NK-92 treated with Interleukin-12 subunit alpha and Interleukin-12 subunit beta, amount 100 ng/mL, for 24 hours (cell line): ENCODE data around the gene THRAP3.
"Not testable (repeated sequence)": the region's sequence is repeated elsewhere in the genome, so short reads cannot be mapped to it uniquely, and the experiment has no call there.

Source experiments
- DNase-seq: peaks from one replicate; lab custom pipeline; 2025; lab: John Stamatoyannopoulos, UW

THRAP3 gene

GRCh38 chr1:36223996-36224536, at the start of gene THRAP3:
THRAP3 (plus strand) TSS chr1:36224443; CDS start chr1:36282564, 58,121 bp downstream.
- DNase-seq, result peak; percentile 99

- DNase-seq, result no peak
These were observed 49.5 kb upstream of the THRAP3 start for GRCh38 chr1:36174713-36175112.

- no peak for DNase-seq
These were observed 48.8 kb upstream of the THRAP3 start for GRCh38 chr1:36175137-36176095.

GRCh38 chr1:36176106-36176949, 47.9 kb upstream of the THRAP3 start:
- no peak for DNase-seq

GRCh38 chr1:36177589-36178431, 46.4 kb upstream of the THRAP3 start:
- DNase-seq, result no peak

- DNase-seq, result no peak
These were observed 45.6 kb upstream of the THRAP3 start for GRCh38 chr1:36178471-36179219.

- DNase-seq, result no peak
These were observed 45.0 kb upstream of the THRAP3 start for GRCh38 chr1:36179220-36179600.

- no peak for DNase-seq
These were observed 41.5 kb upstream of the THRAP3 start for GRCh38 chr1:36182734-36183133.

- DNase-seq, result no peak
These were observed 40.9 kb upstream of the THRAP3 start for GRCh38 chr1:36183309-36183856.

GRCh38 chr1:36187800-36188593, 36.2 kb upstream of the THRAP3 start:
- peak; percentile 56 for DNase-seq

GRCh38 chr1:36196805-36197204, 27.4 kb upstream of the THRAP3 start:
- not testable (repeated sequence) for DNase-seq

GRCh38 chr1:36198641-36199040, 25.6 kb upstream of the THRAP3 start:
- DNase-seq, result no peak

- no peak for DNase-seq
These were observed 24.1 kb upstream of the THRAP3 start for GRCh38 chr1:36199934-36200741.

- DNase-seq, result no peak
These were observed 21.2 kb upstream of the THRAP3 start for GRCh38 chr1:36203027-36203553.

GRCh38 chr1:36203554-36204346, 20.5 kb upstream of the THRAP3 start:
- no peak for DNase-seq

GRCh38 chr1:36204347-36204909, 19.8 kb upstream of the THRAP3 start:
- DNase-seq, result no peak

GRCh38 chr1:36206323-36206858, 17.9 kb upstream of the THRAP3 start:
- no peak for DNase-seq
